Spleen (tissue), 7 donors: ENCODE data around the gene ACER1.

ENCODE experiments used
- CTCF ChIP-seq, 11 experiments: fragments of 200-600 bp in 7 of 11; fragments of 450-650 bp in 4 of 11; sonication (generic) in 4 of 11; IDR thresholded peaks in 8 of 11; conservative IDR thresholded peaks in 3 of 11; 1 replicate in 7 of 11; 2 replicates in 4 of 11; pipeline versions ENCODE4 v1.4.0 to v1.8.0; 2016 to 2021; ENCODE audit warnings: antibody characterized with exemption in 11 of 11, inconsistent platforms in 4 of 11, mild to moderate bottlenecking in 1 of 11
- POLR2A ChIP-seq, 3 donors: fragments of 450-650 bp; IDR thresholded peaks; one replicate each; pipeline ENCODE4 v1.5.1; 2017; ENCODE audit warnings: antibody characterized with exemption in 3 of 3, mild to moderate bottlenecking in 1 of 3
- POLR2AphosphoS5 ChIP-seq, 3 donors: sonication (generic); formaldehyde crosslinking; IDR thresholded peaks; one replicate each; pipeline ENCODE4 v1.5.1; 2017; ENCODE audit warnings: antibody characterized with exemption in 3 of 3
- donor health status: DM: no; HTN: no; CAD: no; lungs with moderate emphysema.
- donor health status: DM: no; HTN: no; CAD: no.
- donor health status: DM: no; HTN: no; CAD: no.

- peak in 6 of 11 experiments; percentile 31 to 69 (median 58) for TF ChIP-seq CTCF (IDR thresholded peaks at IDR 0.05 in 8 of 11, conservative IDR thresholded peaks at IDR 0.05 in 3 of 11)
- peak in 1 of 3 donors; percentile 39 for TF ChIP-seq POLR2AphosphoS5 (IDR thresholded peaks at IDR 0.05)
- no peak for TF ChIP-seq POLR2A (IDR thresholded peaks at IDR 0.05)
Measured at GRCh38 chr19:6260912-6261650, 72.3 kb downstream of the ACER1 start.
